ENCODE data around the gene MGME1. TPM values are rescaled to one million over a fixed set of nuclear protein-coding genes. Genes with fewer than 3 reads are reported as not detected.

Gene MGME1
- total RNA-seq, 6 experiments from 2014 or later, result 12.7 to 19.2 (median 17.9) TPM

DNA sequence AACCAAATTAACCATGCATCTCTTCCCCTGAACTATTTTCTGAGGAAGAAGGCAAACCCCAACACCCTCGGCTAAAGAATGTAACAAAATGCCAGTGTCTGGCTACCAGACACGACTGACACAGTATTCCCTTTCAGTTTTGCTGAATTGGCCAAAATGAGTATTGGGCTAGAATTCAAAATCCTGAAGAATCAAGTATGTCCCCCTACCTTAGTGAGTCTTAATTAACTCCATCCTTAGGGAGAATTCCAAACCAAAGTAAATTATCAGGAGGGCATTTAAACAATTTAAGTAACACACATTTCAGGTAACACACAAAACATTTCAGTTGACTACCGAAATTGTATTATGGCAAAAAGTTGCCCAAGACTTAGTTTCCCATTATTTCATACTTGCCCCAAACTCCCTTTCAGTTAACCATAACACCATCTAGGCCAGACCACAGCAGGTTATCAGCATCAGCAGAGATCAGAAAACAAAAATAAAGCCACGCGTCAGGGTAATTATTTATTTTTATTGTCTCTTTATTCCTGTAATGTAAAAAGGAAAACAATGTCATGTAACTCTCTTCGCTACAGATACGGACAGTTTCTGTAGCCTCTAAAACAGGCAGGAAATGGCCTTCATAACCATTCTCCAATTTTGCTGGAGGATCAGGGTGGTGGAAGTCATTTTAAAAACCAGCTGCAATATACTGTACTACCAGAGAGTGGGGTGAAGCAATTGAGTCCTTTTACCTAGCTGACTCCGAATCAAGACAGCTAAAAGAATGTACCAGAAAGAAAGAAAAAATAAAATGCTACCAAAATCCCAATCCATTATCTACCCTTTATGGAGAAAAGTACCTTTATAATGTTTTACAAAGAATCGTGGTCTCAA is 2.1 kb upstream of the MGME1 start:
- Mint-ChIP-seq H3K9me3 (no peaks in the 10 kb centered on the region), H3K4me1 (ENCODE audit: low read depth) (peaks cover 75% of the 10 kb centered on the region), H3K27ac (peak overlapping the region; percentile 97), H3K27me3 (ENCODE audit: insufficient read depth) (peaks cover 4% of the 10 kb centered on the region; the same call in 1 of the 2 replicates), H3K36me3 (ENCODE audit: low read depth) (peaks cover 47% of the 10 kb centered on the region), H3K4me3 (peak overlapping the region; percentile 91)
- TF ChIP-seq, protein P1, sequence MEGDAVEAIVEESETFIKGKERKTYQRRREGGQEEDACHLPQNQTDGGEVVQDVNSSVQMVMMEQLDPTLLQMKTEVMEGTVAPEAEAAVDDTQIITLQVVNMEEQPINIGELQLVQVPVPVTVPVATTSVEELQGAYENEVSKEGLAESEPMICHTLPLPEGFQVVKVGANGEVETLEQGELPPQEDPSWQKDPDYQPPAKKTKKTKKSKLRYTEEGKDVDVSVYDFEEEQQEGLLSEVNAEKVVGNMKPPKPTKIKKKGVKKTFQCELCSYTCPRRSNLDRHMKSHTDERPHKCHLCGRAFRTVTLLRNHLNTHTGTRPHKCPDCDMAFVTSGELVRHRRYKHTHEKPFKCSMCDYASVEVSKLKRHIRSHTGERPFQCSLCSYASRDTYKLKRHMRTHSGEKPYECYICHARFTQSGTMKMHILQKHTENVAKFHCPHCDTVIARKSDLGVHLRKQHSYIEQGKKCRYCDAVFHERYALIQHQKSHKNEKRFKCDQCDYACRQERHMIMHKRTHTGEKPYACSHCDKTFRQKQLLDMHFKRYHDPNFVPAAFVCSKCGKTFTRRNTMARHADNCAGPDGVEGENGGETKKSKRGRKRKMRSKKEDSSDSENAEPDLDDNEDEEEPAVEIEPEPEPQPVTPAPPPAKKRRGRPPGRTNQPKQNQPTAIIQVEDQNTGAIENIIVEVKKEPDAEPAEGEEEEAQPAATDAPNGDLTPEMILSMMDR (IDR thresholded peaks at IDR 0.05), result peak; percentile 61
- DNase-seq, result peak; percentile 49

DNA sequence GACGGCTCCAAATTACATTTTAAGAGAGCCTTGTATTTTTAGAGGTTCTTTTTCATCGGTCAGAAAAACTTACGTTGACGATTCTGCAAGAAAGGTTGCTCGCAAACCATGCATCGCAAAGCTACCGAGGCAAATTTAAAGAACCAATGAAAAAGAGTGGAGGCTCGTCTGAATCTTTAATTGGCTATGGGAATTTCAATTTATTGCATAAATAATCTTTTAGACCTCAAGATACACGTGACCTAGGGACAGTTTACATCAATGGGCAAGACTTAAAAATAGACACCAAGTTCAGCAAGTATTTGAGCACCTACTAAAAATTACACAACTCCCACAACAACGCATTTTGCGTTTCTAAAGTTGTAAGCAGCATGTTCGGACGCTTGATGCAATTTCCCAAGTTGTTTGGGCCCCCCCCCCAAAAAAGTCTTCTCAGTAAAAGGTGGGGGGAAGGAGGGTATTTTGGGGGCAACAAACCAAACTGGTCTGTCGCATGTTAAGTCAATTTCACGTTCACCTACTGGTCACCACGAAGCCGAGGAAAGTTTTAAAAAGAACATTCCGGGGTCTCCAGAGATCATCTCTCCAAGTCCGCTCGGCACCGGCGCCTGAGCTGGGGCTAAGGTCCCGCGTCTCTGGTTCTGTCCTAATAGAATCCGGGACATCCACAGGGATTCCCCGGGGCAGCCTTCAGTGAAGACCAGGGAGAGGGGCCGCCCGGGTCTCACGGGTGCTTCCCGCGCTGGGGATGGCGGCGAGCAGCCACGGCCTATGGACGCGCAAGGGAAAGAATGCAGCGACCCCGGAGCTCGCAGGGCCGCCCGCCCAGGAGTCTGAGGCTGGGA is 1.1 kb upstream of the MGME1 start:
- H3K36me3 Mint-ChIP-seq (ENCODE audit: low read depth), result peaks cover 51% of the 10 kb centered on the region
- peaks cover 4% of the 10 kb centered on the region; the same call in 1 of the 2 replicates for H3K27me3 Mint-ChIP-seq (ENCODE audit: insufficient read depth)
- peak; percentile 41 for DNase-seq
- peaks cover 75% of the 10 kb centered on the region for H3K4me1 Mint-ChIP-seq (ENCODE audit: low read depth)
- peak overlapping the region; percentile 91 for H3K4me3 Mint-ChIP-seq
- TF ChIP-seq, protein P1 (IDR thresholded peaks at IDR 0.05), result no peak
- peak overlapping the region; percentile 97 for H3K27ac Mint-ChIP-seq
- no peaks in the 10 kb centered on the region for H3K9me3 Mint-ChIP-seq

DNA sequence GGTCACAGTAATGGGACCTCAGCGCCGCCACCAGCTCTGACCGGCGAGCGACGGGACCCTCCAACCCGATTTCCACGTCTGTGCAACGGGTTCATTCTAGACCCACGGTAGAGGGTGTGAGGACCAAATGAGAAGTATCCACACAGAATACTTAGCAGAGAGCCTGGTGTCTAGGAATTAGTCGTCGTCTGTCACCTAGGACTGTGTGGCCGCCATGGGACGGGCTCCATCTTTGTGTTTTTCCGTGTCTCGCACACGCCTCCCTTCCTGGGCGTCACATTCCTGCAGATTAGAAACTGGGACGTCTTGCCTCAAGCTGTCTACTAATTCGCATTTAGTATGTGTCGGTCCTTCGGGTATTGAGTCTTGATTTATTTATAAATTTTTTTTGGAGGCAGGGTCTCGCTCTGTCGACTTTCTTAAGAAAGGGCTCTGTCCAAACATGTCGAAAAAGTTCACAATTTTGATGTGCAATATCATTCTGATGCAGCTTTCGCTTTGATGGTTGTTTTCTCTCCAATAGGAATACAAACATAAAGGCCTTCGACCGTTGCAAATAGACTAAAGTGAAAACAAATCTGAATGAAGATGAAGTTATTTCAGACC is 563 bp downstream of the MGME1 start:
- H3K27me3 Mint-ChIP-seq (ENCODE audit: insufficient read depth), result no peaks in the 10 kb centered on the region; the same call in 1 of the 2 replicates
- peaks cover 39% of the 10 kb centered on the region for H3K36me3 Mint-ChIP-seq (ENCODE audit: low read depth)
- H3K4me3 Mint-ChIP-seq, result peak overlapping the region; percentile 91
- DNase-seq, result no peak
- H3K9me3 Mint-ChIP-seq, result no peaks in the 10 kb centered on the region
- H3K27ac Mint-ChIP-seq, result peak overlapping the region; percentile 99
- peaks cover 69% of the 10 kb centered on the region for H3K4me1 Mint-ChIP-seq (ENCODE audit: low read depth)
- TF ChIP-seq, protein P1 (IDR thresholded peaks at IDR 0.05), result no peak

DNA sequence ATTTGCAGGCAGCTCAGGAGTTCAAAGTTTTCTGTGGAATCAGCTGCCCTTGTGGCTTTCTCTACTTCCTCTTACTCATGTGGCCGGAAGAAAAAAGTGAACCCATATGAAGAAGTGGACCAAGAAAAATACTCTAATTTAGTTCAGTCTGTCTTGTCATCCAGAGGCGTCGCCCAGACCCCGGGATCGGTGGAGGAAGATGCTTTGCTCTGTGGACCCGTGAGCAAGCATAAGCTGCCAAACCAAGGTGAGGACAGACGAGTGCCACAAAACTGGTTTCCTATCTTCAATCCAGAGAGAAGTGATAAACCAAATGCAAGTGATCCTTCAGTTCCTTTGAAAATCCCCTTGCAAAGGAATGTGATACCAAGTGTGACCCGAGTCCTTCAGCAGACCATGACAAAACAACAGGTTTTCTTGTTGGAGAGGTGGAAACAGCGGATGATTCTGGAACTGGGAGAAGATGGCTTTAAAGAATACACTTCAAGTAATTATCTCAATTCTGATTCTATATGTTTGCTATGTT is 1.1 kb downstream of the MGME1 start:
- no peaks in the 10 kb centered on the region for H3K9me3 Mint-ChIP-seq
- peak overlapping the region; percentile 91 for H3K4me3 Mint-ChIP-seq
- H3K36me3 Mint-ChIP-seq (ENCODE audit: low read depth), result peaks cover 33% of the 10 kb centered on the region
- H3K4me1 Mint-ChIP-seq (ENCODE audit: low read depth), result peaks cover 67% of the 10 kb centered on the region
- H3K27ac Mint-ChIP-seq, result peak overlapping the region; percentile 99
- TF ChIP-seq, protein P1 (IDR thresholded peaks at IDR 0.05), result no peak
- DNase-seq, result peak; percentile 57
- H3K27me3 Mint-ChIP-seq (ENCODE audit: insufficient read depth), result no peaks in the 10 kb centered on the region; the same call in 1 of the 2 replicates

Data from HFFc6 (cell line).